ENCODE measurements around the gene CELF4.

CELF4 gene

GRCh38 chr18:37307181-37307580, 258.4 kb downstream of the CELF4 start:
- no peak for DNase-seq

GRCh38 chr18:37306432-37306831, 259.2 kb downstream of the CELF4 start:
- DNase-seq: no peak

GRCh38 chr18:37305066-37305465, 260.5 kb downstream of the CELF4 start:
- DNase-seq: no peak

- no peak for DNase-seq
Observed at GRCh38 chr18:37304012-37304680, 261.5 kb downstream of the CELF4 start.

GRCh38 chr18:37303009-37303408, 262.6 kb downstream of the CELF4 start:
- DNase-seq: no peak

- no peak for DNase-seq
Observed at GRCh38 chr18:37302519-37302918, 263.1 kb downstream of the CELF4 start.

- DNase-seq: peak; percentile 83
Observed at GRCh38 chr18:37299471-37300304, 265.9 kb downstream of the CELF4 start.

GRCh38 chr18:37298816-37299215, 266.8 kb downstream of the CELF4 start:
- no peak for DNase-seq

GRCh38 chr18:37297106-37297505, 268.5 kb downstream of the CELF4 start:
- no peak for DNase-seq

- DNase-seq: peak; percentile 26
Observed at GRCh38 chr18:37294951-37295350, 270.6 kb downstream of the CELF4 start.

GRCh38 chr18:37293359-37293758, 272.2 kb downstream of the CELF4 start:
- DNase-seq: no peak

- no peak for DNase-seq
Observed at GRCh38 chr18:37289423-37289822, 276.2 kb downstream of the CELF4 start.

- DNase-seq: no peak
Observed at GRCh38 chr18:37287601-37288000, 278.0 kb downstream of the CELF4 start.

GRCh38 chr18:37286801-37287200, 278.8 kb downstream of the CELF4 start:
- no peak for DNase-seq

- DNase-seq: no peak
Observed at GRCh38 chr18:37285825-37286224, 279.8 kb downstream of the CELF4 start.

GRCh38 chr18:37284260-37284659, 281.3 kb downstream of the CELF4 start:
- no peak for DNase-seq

GRCh38 chr18:37282386-37283037, 283.1 kb downstream of the CELF4 start:
- peak; percentile 29 for DNase-seq

GRCh38 chr18:37280701-37281393, 284.8 kb downstream of the CELF4 start:
- DNase-seq: no peak

- DNase-seq: no peak
Observed at GRCh38 chr18:37277804-37278203, 287.8 kb downstream of the CELF4 start.

- DNase-seq: no peak
Observed at GRCh38 chr18:37276111-37276890, 289.3 kb downstream of the CELF4 start.

- no peak for DNase-seq
Observed at GRCh38 chr18:37275237-37275741, 290.3 kb downstream of the CELF4 start.
